Esophagus squamous epithelium (tissue), 4 donors: ENCODE data around the gene UBE2I.

Experiments
- POLR2A ChIP-seq, 4 donors: fragments of 450-650 bp; IDR thresholded peaks; one replicate each; pipeline ENCODE4 v1.6.1; 2017; ENCODE audit warnings: antibody characterized with exemption in 4 of 4, mild to moderate bottlenecking in 4 of 4, moderate library complexity in 3 of 4
- TF ChIP-seq, protein P1 (sequence below), 6 experiments: fragments of 450-650 bp in 4 of 6; fragments of 200-600 bp in 2 of 6; sonication (generic) in 2 of 6; IDR thresholded peaks; one replicate each; pipeline ENCODE4 v1.5.1; 2016 to 2019; ENCODE audit warnings: antibody characterized with exemption in 6 of 6, mild to moderate bottlenecking in 4 of 6, moderate library complexity in 4 of 6

DNA sequence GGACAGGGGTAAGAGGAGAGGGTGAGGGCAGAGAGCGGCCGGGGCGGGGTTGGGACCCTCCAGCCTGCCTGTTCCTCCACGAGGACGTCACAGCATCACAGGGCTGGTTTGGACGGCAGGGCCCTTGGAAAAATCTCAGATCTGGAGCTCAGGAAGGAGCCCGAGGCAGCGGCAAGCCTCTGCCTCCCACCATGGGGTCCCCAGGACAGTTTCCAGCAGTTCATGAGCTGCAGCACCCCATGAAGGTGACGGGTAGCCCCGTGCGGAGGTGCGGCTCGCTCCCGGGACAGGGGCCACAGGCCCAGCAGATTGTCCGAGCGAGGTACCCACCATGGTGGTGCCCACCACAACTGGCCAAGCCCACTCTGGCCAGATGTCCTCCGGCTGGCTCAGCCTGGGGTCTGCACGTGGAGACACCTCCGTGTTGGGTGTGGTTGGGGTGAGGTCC lies 32.3 kb upstream of the UBE2I start:
- TF ChIP-seq, protein P1, sequence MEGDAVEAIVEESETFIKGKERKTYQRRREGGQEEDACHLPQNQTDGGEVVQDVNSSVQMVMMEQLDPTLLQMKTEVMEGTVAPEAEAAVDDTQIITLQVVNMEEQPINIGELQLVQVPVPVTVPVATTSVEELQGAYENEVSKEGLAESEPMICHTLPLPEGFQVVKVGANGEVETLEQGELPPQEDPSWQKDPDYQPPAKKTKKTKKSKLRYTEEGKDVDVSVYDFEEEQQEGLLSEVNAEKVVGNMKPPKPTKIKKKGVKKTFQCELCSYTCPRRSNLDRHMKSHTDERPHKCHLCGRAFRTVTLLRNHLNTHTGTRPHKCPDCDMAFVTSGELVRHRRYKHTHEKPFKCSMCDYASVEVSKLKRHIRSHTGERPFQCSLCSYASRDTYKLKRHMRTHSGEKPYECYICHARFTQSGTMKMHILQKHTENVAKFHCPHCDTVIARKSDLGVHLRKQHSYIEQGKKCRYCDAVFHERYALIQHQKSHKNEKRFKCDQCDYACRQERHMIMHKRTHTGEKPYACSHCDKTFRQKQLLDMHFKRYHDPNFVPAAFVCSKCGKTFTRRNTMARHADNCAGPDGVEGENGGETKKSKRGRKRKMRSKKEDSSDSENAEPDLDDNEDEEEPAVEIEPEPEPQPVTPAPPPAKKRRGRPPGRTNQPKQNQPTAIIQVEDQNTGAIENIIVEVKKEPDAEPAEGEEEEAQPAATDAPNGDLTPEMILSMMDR (IDR thresholded peaks at IDR 0.05): no peak
- TF ChIP-seq POLR2A (IDR thresholded peaks at IDR 0.05): no peak
